Right renal cortex interstitium (tissue), 3 donors: Measurements from ENCODE around the gene GMPR. TPM values are rescaled to one million over a fixed set of nuclear protein-coding genes. Genes with fewer than 3 reads are reported as not detected.

Source experiments
- DNase-seq, 3 donors: peaks; one replicate each; pipeline ENCODE4 v3.0.0-alpha.2; 2013; ENCODE audit warnings: low read depth in 3 of 3, low spot score in 2 of 3
- polyA plus RNA-seq, 3 donors: library from polyadenylated mRNA; unstranded; fragments of 120-200 nt; gene quantifications; one replicate each; pipeline ENCODE4 v1.2.1, GENCODE V29; 2013; ENCODE audit not compliant: insufficient read length in 3 of 3

The GMPR gene
- polyA plus RNA-seq, 3 donors, result 11.9 to 14.9 (median 12.8) TPM

DNA sequence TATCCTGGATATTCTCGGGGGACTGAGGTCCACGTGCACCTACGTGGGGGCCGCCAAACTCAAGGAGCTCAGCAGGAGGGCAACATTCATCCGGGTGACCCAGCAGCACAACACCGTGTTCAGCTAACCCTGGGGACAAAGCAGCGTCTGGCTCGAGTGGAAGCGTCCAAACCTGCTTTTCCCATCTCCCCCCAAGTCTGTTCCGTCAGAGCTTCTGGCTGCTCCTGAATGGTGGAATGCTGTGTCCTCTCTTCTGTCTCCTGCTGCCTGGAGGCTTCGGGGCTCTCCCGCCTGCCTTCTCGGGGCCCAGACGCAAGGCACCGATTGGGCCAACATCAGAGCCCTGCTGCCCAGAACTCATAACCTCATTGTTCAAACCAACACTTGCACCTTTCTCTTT is 56.7 kb downstream of the GMPR start:
- DNase-seq, result no peak

GRCh38 chr6:16295471-16295870 is 57.1 kb downstream of the GMPR start:
- no peak for DNase-seq

DNA sequence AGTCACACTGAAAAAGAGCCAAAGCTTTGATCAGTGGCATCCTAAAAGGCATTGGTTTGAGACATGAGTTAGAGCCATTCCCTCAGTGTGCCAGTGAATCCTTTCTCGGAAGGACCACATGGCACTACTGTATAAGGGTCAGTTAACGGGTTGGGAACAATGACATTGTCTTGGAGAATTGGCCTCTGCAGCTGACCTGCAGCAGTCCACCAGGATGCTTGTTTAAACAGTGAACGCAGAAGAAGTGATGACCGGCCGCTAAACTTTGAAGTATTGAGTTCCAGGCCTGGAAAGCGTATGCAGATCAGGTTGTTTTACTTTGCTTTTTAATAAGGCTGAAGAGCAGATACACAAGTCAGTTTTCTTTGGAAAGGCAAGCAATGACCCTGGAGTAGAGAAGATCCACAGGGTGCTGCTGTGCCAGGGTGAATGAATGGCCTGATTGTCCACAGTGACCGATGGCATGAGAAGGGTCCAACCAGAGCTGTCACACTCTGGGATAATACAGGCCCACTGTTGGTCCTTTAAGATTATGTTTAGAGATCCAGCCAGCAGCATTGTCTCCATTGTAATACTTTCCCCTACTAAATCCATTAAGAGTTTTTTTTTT is 57.8 kb downstream of the GMPR start:
- no peak for DNase-seq

DNA sequence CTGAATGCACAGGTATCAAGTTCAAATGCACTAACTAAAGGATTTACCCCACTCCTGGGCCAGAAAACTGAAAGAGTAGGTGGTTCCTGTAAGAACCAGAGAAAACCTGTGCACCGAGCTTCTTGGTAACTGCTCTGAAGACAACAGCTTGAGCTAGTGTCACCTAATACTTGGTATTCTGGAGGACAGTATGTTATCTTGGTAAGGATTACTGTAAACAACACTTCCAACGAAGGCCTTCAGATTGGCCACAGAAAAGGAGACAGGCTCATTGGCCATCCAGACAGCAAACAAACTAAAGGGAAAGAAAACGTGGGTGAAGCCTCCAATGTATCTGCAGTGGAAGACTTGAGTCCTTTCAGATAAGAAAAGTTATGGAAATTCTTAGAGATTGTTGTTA is 61.5 kb downstream of the GMPR start:
- DNase-seq, result no peak

GRCh38 chr6:16301511-16301910 is 63.1 kb downstream of the GMPR start:
- DNase-seq, result no peak

DNA sequence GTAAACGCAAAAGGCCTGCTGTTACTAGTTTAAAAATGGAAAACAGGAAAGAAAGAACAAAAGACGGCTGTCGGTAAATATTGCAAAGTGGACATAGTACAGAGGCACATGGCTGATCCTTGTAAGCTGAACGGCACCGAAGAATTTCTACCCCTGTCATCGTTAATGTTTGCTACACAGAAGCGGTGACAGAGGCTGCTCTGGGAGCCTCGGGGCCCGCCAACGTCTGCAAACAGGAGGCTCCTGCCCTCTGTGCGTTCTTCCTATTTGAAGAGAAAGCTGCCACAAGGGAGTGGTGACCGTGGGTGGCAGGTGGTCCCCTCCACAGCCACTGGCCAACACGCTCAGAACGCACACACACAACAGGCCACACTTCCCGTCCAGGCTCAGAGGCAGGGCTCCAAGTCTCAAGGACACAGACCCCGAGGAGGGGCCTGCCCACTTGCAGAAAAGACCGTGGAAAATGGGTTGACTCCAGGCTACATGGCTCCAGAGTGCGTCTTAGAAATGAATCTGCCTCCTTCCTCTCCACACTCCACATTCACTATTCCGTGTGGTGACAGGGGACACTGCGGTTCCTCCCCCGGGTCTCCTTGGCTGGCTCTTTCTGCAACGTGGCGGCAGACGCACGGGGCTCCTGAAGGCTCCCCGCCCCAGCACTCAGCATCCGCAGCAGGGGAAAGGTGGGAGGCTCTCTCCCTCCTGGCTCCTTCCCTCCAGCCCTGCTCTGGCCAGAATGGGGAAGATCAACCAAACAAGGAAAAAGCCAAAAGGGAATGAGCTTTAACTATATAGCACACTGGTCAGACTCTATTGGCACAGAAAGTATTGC is 64.5 kb downstream of the GMPR start:
- no peak for DNase-seq

DNA sequence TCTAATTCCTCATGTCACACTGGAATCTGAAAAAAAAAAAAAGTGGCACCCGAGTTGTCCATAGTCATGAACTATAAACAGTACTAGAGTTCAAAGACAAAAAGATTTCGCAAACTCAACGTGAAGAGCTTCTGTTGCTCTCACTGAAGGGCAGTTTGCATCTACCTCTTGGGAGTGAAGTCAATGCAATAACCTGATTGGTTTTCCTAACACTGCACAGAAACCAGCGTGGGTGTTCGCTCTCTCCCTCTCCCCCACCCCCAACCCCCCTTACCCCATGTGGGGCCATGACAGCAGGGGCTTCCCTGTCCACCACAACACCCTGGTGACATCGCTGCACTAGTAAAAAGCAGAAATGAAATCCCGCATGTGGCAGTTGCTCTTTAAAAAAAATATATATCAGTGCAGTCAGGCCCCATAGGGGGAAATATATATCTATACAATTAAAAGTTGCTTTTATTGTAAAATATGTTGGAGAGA is 66.9 kb downstream of the GMPR start:
- no peak for DNase-seq

GRCh38 chr6:16305788-16306187 is 67.4 kb downstream of the GMPR start:
- no peak for DNase-seq

DNA sequence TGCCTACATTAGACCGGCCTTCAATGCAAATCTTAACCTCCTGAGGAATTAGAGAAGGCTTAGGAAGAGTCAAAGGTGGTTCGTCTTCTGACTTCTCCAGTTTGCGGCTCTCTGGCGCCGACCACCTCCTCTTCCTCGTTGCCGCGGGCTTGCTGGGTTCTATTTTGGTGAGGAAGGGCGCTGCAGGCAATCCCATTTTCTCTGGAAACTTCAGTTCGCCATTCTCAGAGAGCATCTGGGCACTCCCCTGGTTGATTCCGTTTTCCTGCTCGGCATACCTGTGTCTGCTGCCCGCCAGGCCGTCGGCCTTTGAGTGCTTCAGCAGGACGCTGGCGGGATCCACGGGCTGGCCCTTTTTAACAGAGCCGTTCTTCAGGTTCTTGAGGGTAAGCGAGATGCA is 67.9 kb downstream of the GMPR start:
- DNase-seq, result no peak

- no peak for DNase-seq
These were observed 73.4 kb downstream of the GMPR start for GRCh38 chr6:16311763-16312162.

- DNase-seq, result no peak
These were observed 75.3 kb downstream of the GMPR start for GRCh38 chr6:16313732-16314131.

GRCh38 chr6:16314296-16314695 is 75.9 kb downstream of the GMPR start:
- no peak for DNase-seq

DNA sequence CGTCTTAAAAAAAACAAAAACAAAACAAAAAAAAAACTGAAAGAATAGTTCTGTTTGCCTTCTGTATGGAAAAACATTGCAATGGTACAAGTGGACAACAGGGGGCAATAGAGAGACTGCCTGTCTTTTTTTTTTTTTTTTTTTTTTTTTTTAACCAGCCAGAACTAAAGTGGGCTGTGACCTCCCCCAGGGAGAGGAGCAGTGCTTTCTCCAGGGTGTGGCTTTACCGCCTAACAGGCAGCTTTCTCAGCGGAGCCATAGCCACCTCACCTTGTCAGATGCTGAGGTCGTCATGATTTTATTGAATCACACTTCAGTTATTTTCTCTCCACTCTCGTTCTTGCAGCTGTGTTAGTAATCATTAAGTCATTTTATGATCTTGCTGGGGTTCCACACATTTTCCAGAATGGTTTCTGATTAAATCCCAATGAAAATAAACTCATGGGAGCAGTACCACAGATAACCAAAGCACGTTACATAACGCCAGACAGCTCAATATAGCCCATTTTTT is 78.4 kb downstream of the GMPR start:
- DNase-seq, result no peak

- DNase-seq, result no peak
These were observed 80.2 kb downstream of the GMPR start for GRCh38 chr6:16318538-16318937.

GRCh38 chr6:16318953-16319720 is 80.8 kb downstream of the GMPR start:
- DNase-seq, result no peak

DNA sequence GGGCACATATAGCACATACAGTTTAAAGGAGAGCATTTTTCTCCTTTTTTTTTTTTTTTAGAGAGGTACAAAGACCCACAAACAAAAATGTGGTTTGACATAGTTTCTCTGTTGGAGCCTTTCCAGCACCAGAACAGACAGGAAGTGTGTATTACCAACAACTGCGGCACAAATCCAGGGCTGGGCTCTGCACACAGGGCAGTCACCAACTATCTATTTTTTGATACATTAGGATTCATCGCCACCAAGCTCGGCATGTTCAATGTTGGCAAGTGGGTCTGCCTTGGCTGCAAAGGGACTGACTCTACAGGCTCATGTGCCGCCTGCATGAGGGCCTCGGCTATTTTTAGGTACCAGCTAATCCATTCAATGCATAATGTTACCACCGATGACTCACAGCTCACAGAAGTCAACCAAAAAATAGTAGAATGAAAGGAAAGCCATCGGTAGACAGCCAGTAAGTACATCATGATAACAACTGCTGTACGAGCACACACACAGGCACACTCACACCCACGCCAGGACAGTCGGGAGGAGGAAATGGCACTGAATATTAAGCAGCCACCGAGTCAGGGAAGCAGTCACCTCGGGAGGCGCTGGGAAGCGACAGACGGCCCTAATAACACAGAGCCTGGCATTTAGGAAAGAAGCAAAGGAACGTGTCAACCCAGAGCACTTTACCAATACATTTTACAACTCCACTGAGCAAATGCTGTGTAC is 81.6 kb downstream of the GMPR start:
- DNase-seq, result no peak

GRCh38 chr6:16320533-16321340 is 82.3 kb downstream of the GMPR start:
- no peak for DNase-seq

DNA sequence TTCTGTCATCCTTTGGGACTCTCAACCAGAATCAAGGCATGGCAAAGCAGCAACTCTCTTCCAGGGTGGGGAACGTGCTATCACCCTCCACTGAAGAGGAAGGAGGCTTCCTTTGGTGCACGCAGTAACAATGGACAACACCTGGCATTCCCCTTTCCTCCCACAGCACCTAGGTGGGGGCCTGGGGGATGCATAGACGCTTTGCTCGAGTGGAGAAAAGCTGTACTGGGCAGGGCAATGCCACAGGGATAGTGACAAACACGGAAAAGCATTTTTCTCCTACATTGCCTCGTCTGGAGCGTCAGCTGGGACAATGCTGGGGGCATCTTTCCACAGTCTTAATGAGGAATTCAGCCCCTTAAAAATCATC is 82.9 kb downstream of the GMPR start:
- no peak for DNase-seq

DNA sequence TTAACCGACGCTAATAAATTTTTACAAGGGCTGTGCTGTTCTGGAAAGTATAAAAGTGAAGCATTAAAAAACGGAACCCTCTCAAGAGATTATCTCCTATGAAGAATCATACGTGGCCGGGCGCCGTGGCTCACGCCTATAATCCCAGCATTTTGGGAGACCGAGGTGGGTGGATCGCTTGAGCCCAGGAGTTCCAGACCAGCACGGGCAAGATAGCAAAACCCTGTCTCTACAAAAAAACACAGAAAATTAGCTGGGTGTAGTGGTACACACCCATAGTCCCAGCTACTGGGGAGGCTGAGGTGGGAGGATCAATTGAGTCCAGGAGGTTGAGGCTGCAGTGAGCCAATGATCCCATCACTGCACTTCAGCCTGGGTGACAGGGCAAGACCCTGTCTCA is 83.4 kb downstream of the GMPR start:
- DNase-seq, result no peak
